Esophagus muscularis mucosa (tissue), 4 donors: ENCODE measurements around the gene DHDDS.

Experiments
- CTCF ChIP-seq, 3 experiments: fragments of 200-600 bp in 2 of 3; fragments of 450-650 bp in 1 of 3; sonication (generic) in 2 of 3; IDR thresholded peaks; one replicate each; pipeline ENCODE4 v1.5.1; 2017 to 2019; ENCODE audit warnings: antibody characterized with exemption in 3 of 3, mild to moderate bottlenecking in 2 of 3, moderate library complexity in 1 of 3
- EP300 ChIP-seq: sonication (generic); formaldehyde crosslinking; IDR thresholded peaks from one replicate; pipeline ENCODE4 v1.6.1; 2017; ENCODE audit warnings: antibody characterized with exemption
- POLR2A ChIP-seq: fragments of 450-650 bp; IDR thresholded peaks from one replicate; pipeline ENCODE4 v1.6.1; 2017; ENCODE audit warnings: antibody characterized with exemption, moderate library complexity, mild to moderate bottlenecking, low read depth

- TF ChIP-seq CTCF (IDR thresholded peaks at IDR 0.05) (no peak), POLR2A (no peak), EP300 (no peak)
These were observed 17.7 kb downstream of the DHDDS start for GRCh38 chr1:26449868-26450267.
